ENCODE data around the gene ANKRD24.
"Not testable (repeated sequence)": the region's sequence is repeated elsewhere in the genome, so short reads cannot be mapped to it uniquely, and the experiment has no call there.

Gene ANKRD24

GRCh38 chr19:4182084-4182810, at the start of gene ANKRD24, which contains the start of gene SIRT6:
TSS of gene ANKRD24 (plus strand) at chr19:4182689. CDS start at chr19:4186426, 3,737 bp downstream.
TSS of gene SIRT6 (minus strand) at chr19:4182563. CDS start at chr19:4182539, 24 bp downstream.
- Histone ChIP-seq H3K4me1 (ENCODE audit: insufficient read depth, low read length) (no peaks in the 10 kb centered on the region; the same call in 1 of the 2 replicates), H3K9me3 (ENCODE audit: control insufficient read depth, insufficient read depth, low read length) (no peaks in the 10 kb centered on the region), H3K36me3 (ENCODE audit: insufficient read depth, low read length) (peaks cover 4% of the 10 kb centered on the region; the same call in 1 of the 2 replicates), H3K9ac (ENCODE audit: low read depth, low read length) (peak within 1 kb of the TSS; percentile 92)

- no peaks in the 10 kb centered on the region for H3K9me3 ChIP-seq (ENCODE audit: control insufficient read depth, insufficient read depth, low read length)
- no peaks in the 10 kb centered on the region for H3K36me3 ChIP-seq (ENCODE audit: insufficient read depth, low read length)
- H3K4me1 ChIP-seq (ENCODE audit: insufficient read depth, low read length), result peaks cover 5% of the 10 kb centered on the region; the same call in 1 of the 2 replicates
- H3K9ac ChIP-seq (ENCODE audit: low read depth, low read length), result no peak overlapping the region
These were observed 48.1 kb upstream of the ANKRD24 start for GRCh38 chr19:4134351-4134750.

- H3K9me3 ChIP-seq (ENCODE audit: control insufficient read depth, insufficient read depth, low read length); H3K4me1 ChIP-seq (ENCODE audit: insufficient read depth, low read length); H3K9ac ChIP-seq (ENCODE audit: low read depth, low read length); H3K36me3 ChIP-seq (ENCODE audit: insufficient read depth, low read length): not testable (repeated sequence)
These were observed 47.1 kb upstream of the ANKRD24 start for GRCh38 chr19:4135386-4135785.

GRCh38 chr19:4136680-4137088, 45.8 kb upstream of the ANKRD24 start:
- Histone ChIP-seq H3K9me3 (ENCODE audit: control insufficient read depth, insufficient read depth, low read length) (no peaks in the 10 kb centered on the region), H3K36me3 (ENCODE audit: insufficient read depth, low read length) (no peaks in the 10 kb centered on the region), H3K9ac (ENCODE audit: low read depth, low read length) (no peak overlapping the region), H3K4me1 (ENCODE audit: insufficient read depth, low read length) (no peaks in the 10 kb centered on the region; the same call in 1 of the 2 replicates)

GRCh38 chr19:4138445-4138844, 44.0 kb upstream of the ANKRD24 start:
- no peak overlapping the region for H3K9ac ChIP-seq (ENCODE audit: low read depth, low read length)
- H3K4me1 ChIP-seq (ENCODE audit: insufficient read depth, low read length), result no peaks in the 10 kb centered on the region
- no peaks in the 10 kb centered on the region for H3K9me3 ChIP-seq (ENCODE audit: control insufficient read depth, insufficient read depth, low read length)
- no peaks in the 10 kb centered on the region for H3K36me3 ChIP-seq (ENCODE audit: insufficient read depth, low read length)

- Histone ChIP-seq H3K36me3 (ENCODE audit: insufficient read depth, low read length) (no peaks in the 10 kb centered on the region), H3K9me3 (ENCODE audit: control insufficient read depth, insufficient read depth, low read length) (no peaks in the 10 kb centered on the region), H3K9ac (ENCODE audit: low read depth, low read length) (no peak overlapping the region), H3K4me1 (ENCODE audit: insufficient read depth, low read length) (no peaks in the 10 kb centered on the region)
These were observed 42.8 kb upstream of the ANKRD24 start for GRCh38 chr19:4139614-4140236.

GRCh38 chr19:4140237-4140711, 42.2 kb upstream of the ANKRD24 start:
- H3K9ac ChIP-seq (ENCODE audit: low read depth, low read length), result no peak overlapping the region
- H3K9me3 ChIP-seq (ENCODE audit: control insufficient read depth, insufficient read depth, low read length), result no peaks in the 10 kb centered on the region
- no peaks in the 10 kb centered on the region for H3K4me1 ChIP-seq (ENCODE audit: insufficient read depth, low read length)
- H3K36me3 ChIP-seq (ENCODE audit: insufficient read depth, low read length), result no peaks in the 10 kb centered on the region

GRCh38 chr19:4142916-4143315, 39.6 kb upstream of the ANKRD24 start:
- not testable (repeated sequence) for H3K36me3 ChIP-seq (ENCODE audit: insufficient read depth, low read length); H3K9me3 ChIP-seq (ENCODE audit: control insufficient read depth, insufficient read depth, low read length); H3K9ac ChIP-seq (ENCODE audit: low read depth, low read length); H3K4me1 ChIP-seq (ENCODE audit: insufficient read depth, low read length)

- H3K9ac ChIP-seq (ENCODE audit: low read depth, low read length), result no peak overlapping the region; the same call in 1 of the 2 replicates
- no peaks in the 10 kb centered on the region for H3K36me3 ChIP-seq (ENCODE audit: insufficient read depth, low read length)
- H3K4me1 ChIP-seq (ENCODE audit: insufficient read depth, low read length), result no peaks in the 10 kb centered on the region; the same call in 1 of the 2 replicates
- H3K9me3 ChIP-seq (ENCODE audit: control insufficient read depth, insufficient read depth, low read length), result no peaks in the 10 kb centered on the region
These were observed 37.7 kb upstream of the ANKRD24 start for GRCh38 chr19:4144666-4145249.

GRCh38 chr19:4149518-4150288, 32.8 kb upstream of the ANKRD24 start:
- Histone ChIP-seq H3K9ac (ENCODE audit: low read depth, low read length) (no peak overlapping the region), H3K36me3 (ENCODE audit: insufficient read depth, low read length) (no peaks in the 10 kb centered on the region), H3K9me3 (ENCODE audit: control insufficient read depth, insufficient read depth, low read length) (no peaks in the 10 kb centered on the region), H3K4me1 (ENCODE audit: insufficient read depth, low read length) (no peaks in the 10 kb centered on the region; the same call in 1 of the 2 replicates)

- Histone ChIP-seq H3K4me1 (ENCODE audit: insufficient read depth, low read length) (no peaks in the 10 kb centered on the region), H3K36me3 (ENCODE audit: insufficient read depth, low read length) (no peaks in the 10 kb centered on the region), H3K9ac (ENCODE audit: low read depth, low read length) (no peak overlapping the region)
These were observed 30.9 kb upstream of the ANKRD24 start for GRCh38 chr19:4151623-4152022.

GRCh38 chr19:4152241-4152998, 30.1 kb upstream of the ANKRD24 start:
- Histone ChIP-seq H3K9ac (ENCODE audit: low read depth, low read length) (no peak overlapping the region), H3K4me1 (ENCODE audit: insufficient read depth, low read length) (no peaks in the 10 kb centered on the region), H3K9me3 (ENCODE audit: control insufficient read depth, insufficient read depth, low read length) (no peaks in the 10 kb centered on the region), H3K36me3 (ENCODE audit: insufficient read depth, low read length) (no peaks in the 10 kb centered on the region)

More at GRCh38 chr19:4151623-4152022, 30.9 kb upstream of the ANKRD24 start:
- H3K9me3 ChIP-seq (ENCODE audit: control insufficient read depth, insufficient read depth, low read length), result no peaks in the 10 kb centered on the region

- H3K9me3 ChIP-seq (ENCODE audit: control insufficient read depth, insufficient read depth, low read length), result no peaks in the 10 kb centered on the region
- no peaks in the 10 kb centered on the region for H3K4me1 ChIP-seq (ENCODE audit: insufficient read depth, low read length)
- H3K36me3 ChIP-seq (ENCODE audit: insufficient read depth, low read length), result no peaks in the 10 kb centered on the region
- no peak overlapping the region for H3K9ac ChIP-seq (ENCODE audit: low read depth, low read length)
These were observed 27.7 kb upstream of the ANKRD24 start for GRCh38 chr19:4154571-4155312.

Measured in ES-I3 (cell line).